Measurements from ENCODE around the gene PWWP3B. TPM values are rescaled to one million over a fixed set of nuclear protein-coding genes. Genes with fewer than 3 reads are reported as not detected.

PWWP3B gene
- 1.4 and 1.7 TPM in 2 replicates for total RNA-seq
- long read RNA-seq, full-length matches to known transcripts: 2 of 4 reads
- long read RNA-seq, partial matches to known transcripts: 0 of 4 reads
- long read RNA-seq, other reads (novel, unspliced or antisense): 2 of 4 reads

GRCh38 chrX:106168107-106168506 is at the start of gene PWWP3B:
PWWP3B (plus strand) TSS chrX:106168305; CDS start chrX:106205433, 37,128 bp downstream.
- H3K4me3 Mint-ChIP-seq (ENCODE audit: low read depth): peak within 1 kb of the TSS; percentile 71
- TF ChIP-seq CTCF (IDR thresholded peaks at IDR 0.05; ENCODE audit: unreplicated experiment): no peak
- peaks cover under 1% of the 10 kb centered on the region for H3K9me3 Mint-ChIP-seq (ENCODE audit: low read depth)
- peaks cover 2% of the 10 kb centered on the region for H3K4me1 Mint-ChIP-seq (ENCODE audit: low read depth)
- H3K27ac Mint-ChIP-seq: peak within 1 kb of the TSS; percentile 42
- DNase-seq (ENCODE audit: low spot score, unreplicated experiment): no peak
- H3K27me3 Mint-ChIP-seq: no peaks in the 10 kb centered on the region
- H3K36me3 Mint-ChIP-seq (ENCODE audit: insufficient read depth): no peaks in the 10 kb centered on the region

GRCh38 chrX:106139048-106139447 is 29.1 kb upstream of the PWWP3B start:
- no peaks in the 10 kb centered on the region for H3K27me3 Mint-ChIP-seq
- no peak for DNase-seq (ENCODE audit: low spot score, unreplicated experiment)
- H3K9me3 Mint-ChIP-seq (ENCODE audit: low read depth): peaks cover 47% of the 10 kb centered on the region
- no peak overlapping the region for H3K4me3 Mint-ChIP-seq (ENCODE audit: low read depth)
- no peak overlapping the region for H3K27ac Mint-ChIP-seq
- H3K36me3 Mint-ChIP-seq (ENCODE audit: insufficient read depth): no peaks in the 10 kb centered on the region
- no peak for TF ChIP-seq CTCF (IDR thresholded peaks at IDR 0.05; ENCODE audit: unreplicated experiment)
- no peaks in the 10 kb centered on the region for H3K4me1 Mint-ChIP-seq (ENCODE audit: low read depth)

- no peak for TF ChIP-seq CTCF (IDR thresholded peaks at IDR 0.05; ENCODE audit: unreplicated experiment)
- no peak overlapping the region for H3K4me3 Mint-ChIP-seq (ENCODE audit: low read depth)
- no peak overlapping the region for H3K27ac Mint-ChIP-seq
- H3K27me3 Mint-ChIP-seq: no peaks in the 10 kb centered on the region
- H3K9me3 Mint-ChIP-seq (ENCODE audit: low read depth): peaks cover 59% of the 10 kb centered on the region
- no peaks in the 10 kb centered on the region for H3K36me3 Mint-ChIP-seq (ENCODE audit: insufficient read depth)
- no peak for DNase-seq (ENCODE audit: low spot score, unreplicated experiment)
- H3K4me1 Mint-ChIP-seq (ENCODE audit: low read depth): no peaks in the 10 kb centered on the region
These were observed 23.1 kb upstream of the PWWP3B start for GRCh38 chrX:106144755-106145639.

- Mint-ChIP-seq H3K27me3 (no peaks in the 10 kb centered on the region), H3K27ac (no peak overlapping the region), H3K4me3 (ENCODE audit: low read depth) (no peak overlapping the region), H3K36me3 (ENCODE audit: insufficient read depth) (no peaks in the 10 kb centered on the region), H3K4me1 (ENCODE audit: low read depth) (no peaks in the 10 kb centered on the region), H3K9me3 (ENCODE audit: low read depth) (peaks cover 59% of the 10 kb centered on the region)
- DNase-seq (ENCODE audit: low spot score, unreplicated experiment): no peak
- no peak for TF ChIP-seq CTCF (IDR thresholded peaks at IDR 0.05; ENCODE audit: unreplicated experiment)
These were observed 17.4 kb upstream of the PWWP3B start for GRCh38 chrX:106150701-106151100.

GRCh38 chrX:106159861-106160282 is 8.2 kb upstream of the PWWP3B start:
- no peak for TF ChIP-seq CTCF (IDR thresholded peaks at IDR 0.05; ENCODE audit: unreplicated experiment)
- H3K27me3 Mint-ChIP-seq: no peaks in the 10 kb centered on the region
- H3K36me3 Mint-ChIP-seq (ENCODE audit: insufficient read depth): no peaks in the 10 kb centered on the region
- no peak overlapping the region for H3K4me3 Mint-ChIP-seq (ENCODE audit: low read depth)
- H3K27ac Mint-ChIP-seq: no peak overlapping the region
- no peaks in the 10 kb centered on the region for H3K4me1 Mint-ChIP-seq (ENCODE audit: low read depth)
- DNase-seq (ENCODE audit: low spot score, unreplicated experiment): no peak
- H3K9me3 Mint-ChIP-seq (ENCODE audit: low read depth): peaks cover 21% of the 10 kb centered on the region
